ENCODE data around the gene CRK.

GRCh38 chr17:1379930-1380313 lies 76.1 kb downstream of the CRK start:
- no peak for TF ChIP-seq CTCF (IDR thresholded peaks at IDR 0.05; ENCODE audit: low read depth, low read length)
- no peak for TF ChIP-seq MAX (IDR thresholded peaks at IDR 0.05; ENCODE audit: low read depth, low read length)

Measured in NB4 (cell line).